K562 (cell line): ENCODE results near the gene CBX2. TPM values are rescaled to one million over a fixed set of nuclear protein-coding genes. Genes with fewer than 3 reads are reported as not detected.

Experiments used
- ARID2 ChIP-seq: fragments of 450-650 bp; IDR thresholded peaks from 2 replicates; pipeline ENCODE4 v1.6.1; 2017; ENCODE audit warnings: antibody characterized with exemption, mild to moderate bottlenecking
- ETV1 ChIP-seq: fragments of 450-650 bp; conservative IDR thresholded peaks from 2 replicates; pipeline ENCODE4 v1.6.1; 2016; ENCODE audit warnings: missing genetic modification characterization, control low read depth, low read depth, missing compliant biosample characterization
- FOXK2 ChIP-seq, 2 experiments: fragments of 450-650 bp; IDR thresholded peaks in 1 of 2; conservative IDR thresholded peaks in 1 of 2; 2 replicates each; pipeline ENCODE4 v1.6.1; 2016; ENCODE audit warnings: low read depth in 2 of 2, mild to moderate bottlenecking in 1 of 2
- HDAC1 ChIP-seq, 2 experiments: fragments of 450-650 bp; IDR thresholded peaks; 2 replicates each; pipeline ENCODE4 v1.6.1; 2016 to 2017; ENCODE audit warnings: inconsistent platforms in 1 of 2, mild to moderate bottlenecking in 1 of 2, moderate library complexity in 1 of 2
- KDM1A ChIP-seq, 2 experiments: fragments of 450-650 bp; IDR thresholded peaks; 2 replicates each; pipeline ENCODE4 v1.6.1; 2016; ENCODE audit warnings: mild to moderate bottlenecking in 2 of 2
- NFRKB ChIP-seq: fragments of 450-650 bp; IDR thresholded peaks from 2 replicates; pipeline ENCODE4 v1.6.1; 2016; ENCODE audit warnings: low read depth
- PHB2 ChIP-seq: fragments of 450-650 bp; IDR thresholded peaks from 2 replicates; pipeline ENCODE4 v1.6.1; 2017; ENCODE audit warnings: low read depth
- SIN3A ChIP-seq, 2 experiments: fragments of 150-350 bp in 1 of 2; IDR thresholded peaks; 2 replicates each; pipeline ENCODE4 v1.6.1; 2011 to 2016; ENCODE audit warnings: borderline replicate concordance in 2 of 2, low read depth in 2 of 2, low read length in 2 of 2, mild to moderate bottlenecking in 2 of 2, moderate library complexity in 2 of 2; ENCODE audit not compliant: control insufficient read depth in 1 of 2
- TAF9B ChIP-seq: fragments of 450-650 bp; IDR thresholded peaks from 2 replicates; pipeline ENCODE4 v1.6.1; 2018; ENCODE audit warnings: mild to moderate bottlenecking; ENCODE audit not compliant: partially characterized antibody
- TBP ChIP-seq: optimal IDR thresholded peaks from 2 replicates; pipeline ENCODE3; 2011; ENCODE audit warnings: low read depth, low read length, improper control_type of control experiment
- ZEB2 ChIP-seq: fragments of 450-650 bp; IDR thresholded peaks from 2 replicates; pipeline ENCODE4 v1.6.1; 2016
- ZNF140 ChIP-seq: fragments of 250-450 bp; sonication (Bioruptor Pico); IDR thresholded peaks from 2 replicates; pipeline ENCODE4 v1.8.0; 2021; ENCODE audit warnings: moderate library complexity, mild to moderate bottlenecking, inconsistent platforms
- ZNF224 ChIP-seq: sonication (generic); formaldehyde crosslinking; IDR thresholded peaks from 2 replicates; pipeline ENCODE4 v1.8.0; 2022; ENCODE audit warnings: mild to moderate bottlenecking, missing genetic modification reagents
- ZNF436 ChIP-seq: fragments of 250-450, 450-650 bp; sonication (Bioruptor Pico); formaldehyde crosslinking; IDR thresholded peaks from 2 replicates; pipeline ENCODE4 v1.7.0; 2020; ENCODE audit warnings: mild to moderate bottlenecking
- polyA plus RNA-seq, 8 experiments: library from polyadenylated mRNA; depleted of rRNA in 4 of 8; stranded (reverse) in 5 of 8; unstranded in 3 of 8; fragments of >200 nt; fragmentation: Nextera tagmentation in 2 of 8; fragmentation: Illumina TruSeq in 1 of 8; extraction: Ambion mirVana in 2 of 8; extraction: Trizol in 1 of 8; gene quantifications; 2 replicates each; pipeline versions ENCODE4 v1.2.1 to v1.2.3, GENCODE V29; 2011 to 2014; ENCODE audit warnings: inconsistent platforms in 1 of 8, missing spikeins in 1 of 8
- total RNA-seq, 7 experiments: library from RNA; depleted of rRNA in 6 of 7; stranded (reverse); fragments of >200 nt in 6 of 7; fragmentation: Illumina TruSeq in 2 of 7; extraction: Trizol in 2 of 7; gene quantifications; 2 replicates each; pipeline versions ENCODE4 v1.2.1 to v1.2.3, GENCODE V29; 2011 to 2021; ENCODE audit warnings: low replicate concordance in 1 of 7
- TF ChIP-seq, protein P1 (sequence below): IDR thresholded peaks from 2 replicates; pipeline ENCODE4 v1.6.1; 2014; ENCODE audit warnings: antibody characterized with exemption
- TF ChIP-seq, protein P2 (sequence below): sonication (generic); formaldehyde crosslinking; IDR thresholded peaks from 2 replicates; pipeline ENCODE4 v1.8.0; 2022; ENCODE audit warnings: missing genetic modification reagents, mild to moderate bottlenecking, moderate library complexity, borderline replicate concordance
- TF ChIP-seq, protein P3 (sequence below): fragments of 450-650 bp; formaldehyde crosslinking; conservative IDR thresholded peaks from 2 replicates; pipeline ENCODE4 v1.4.0; 2022; ENCODE audit warnings: mild to moderate bottlenecking, missing genetic modification characterization
- TF ChIP-seq, protein P4 (sequence below): fragments of 250-450 bp; sonication (Bioruptor Pico); IDR thresholded peaks from 2 replicates; pipeline ENCODE4 v1.9.0; 2021; ENCODE audit warnings: mild to moderate bottlenecking, inconsistent platforms
- TF ChIP-seq, protein P5 (sequence below): fragments of 250-450 bp; sonication (Bioruptor Pico); IDR thresholded peaks from 2 replicates; pipeline ENCODE4 v1.5.0; 2021
- TF ChIP-seq, protein P6 (sequence below): fragments of 450-650 bp; IDR thresholded peaks from 2 replicates; pipeline ENCODE4 v1.6.1; 2018; ENCODE audit warnings: mild to moderate bottlenecking, low read depth; ENCODE audit not compliant: partially characterized antibody

The CBX2 gene
- total and polyA plus RNA-seq, 9 of the 15 experiments (the other 6 are each of a cell fraction or from before 2014, with no cell fraction given), result 0.66 to 26.9 (median 13.9) TPM

DNA sequence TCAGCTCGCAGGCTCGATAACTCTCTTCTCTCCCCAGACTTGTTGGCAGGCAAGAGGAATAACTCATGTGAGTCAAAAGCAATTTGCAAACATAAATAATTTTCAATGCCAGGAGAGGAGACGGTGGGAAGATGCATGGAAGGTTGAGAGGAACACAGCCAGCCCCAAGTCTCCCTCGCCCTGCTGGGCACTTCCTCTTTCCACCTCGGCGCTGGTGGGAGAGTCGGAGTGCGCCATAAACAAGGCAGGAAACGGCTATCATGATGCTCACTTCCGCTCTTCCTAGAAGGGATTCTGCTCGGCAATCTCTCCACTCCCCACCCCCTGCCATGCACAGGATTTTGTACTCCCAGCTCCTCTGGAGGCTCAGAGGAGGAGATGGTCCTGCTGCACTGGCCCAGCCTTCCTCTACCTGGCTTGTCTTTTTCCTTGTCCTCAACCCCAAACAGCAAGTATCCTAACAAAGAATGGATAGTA is 48.3 kb downstream of the CBX2 start (continued):
- TF ChIP-seq, protein P1, sequence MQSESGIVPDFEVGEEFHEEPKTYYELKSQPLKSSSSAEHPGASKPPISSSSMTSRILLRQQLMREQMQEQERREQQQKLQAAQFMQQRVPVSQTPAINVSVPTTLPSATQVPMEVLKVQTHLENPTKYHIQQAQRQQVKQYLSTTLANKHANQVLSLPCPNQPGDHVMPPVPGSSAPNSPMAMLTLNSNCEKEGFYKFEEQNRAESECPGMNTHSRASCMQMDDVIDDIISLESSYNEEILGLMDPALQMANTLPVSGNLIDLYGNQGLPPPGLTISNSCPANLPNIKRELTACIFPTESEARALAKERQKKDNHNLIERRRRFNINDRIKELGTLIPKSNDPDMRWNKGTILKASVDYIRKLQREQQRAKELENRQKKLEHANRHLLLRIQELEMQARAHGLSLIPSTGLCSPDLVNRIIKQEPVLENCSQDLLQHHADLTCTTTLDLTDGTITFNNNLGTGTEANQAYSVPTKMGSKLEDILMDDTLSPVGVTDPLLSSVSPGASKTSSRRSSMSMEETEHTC, result no peak
- TF ChIP-seq TAF9B (peak; percentile 69), ZEB2 (no peak; the same call in 1 of the 2 replicates), ARID2 (no peak), TBP (peak; percentile 44), KDM1A (IDR thresholded peaks at IDR 0.05) (peak in 1 of 2 experiments; percentile 78; a peak in 2 of 4 replicates), SIN3A (IDR thresholded peaks at IDR 0.05; ENCODE audit: borderline replicate concordance in 2 of 2, control insufficient read depth in 1 of 2, low read depth in 2 of 2, low read length in 2 of 2) (0 out of 4 replicates have a peak, but pooled peaks have one; percentile 0 to 20), NFRKB (peak; percentile 91), HDAC1 (IDR thresholded peaks at IDR 0.05) (peak in 1 of 2 experiments; percentile 66; a peak in 1 of 4 replicates), FOXK2 (conservative IDR thresholded peaks at IDR 0.05 in 1 of 2, IDR thresholded peaks at IDR 0.05 in 1 of 2; ENCODE audit: low read depth in 2 of 2) (peak; percentile 95 to 96), PHB2 (no peak), ZNF224 (CRISPR knock-in tag) (no peak), ZNF140 (no peak), ETV1 (peak; percentile 97), ZNF436 (CRISPR knock-in tag) (no peak)
- TF ChIP-seq, protein P2, sequence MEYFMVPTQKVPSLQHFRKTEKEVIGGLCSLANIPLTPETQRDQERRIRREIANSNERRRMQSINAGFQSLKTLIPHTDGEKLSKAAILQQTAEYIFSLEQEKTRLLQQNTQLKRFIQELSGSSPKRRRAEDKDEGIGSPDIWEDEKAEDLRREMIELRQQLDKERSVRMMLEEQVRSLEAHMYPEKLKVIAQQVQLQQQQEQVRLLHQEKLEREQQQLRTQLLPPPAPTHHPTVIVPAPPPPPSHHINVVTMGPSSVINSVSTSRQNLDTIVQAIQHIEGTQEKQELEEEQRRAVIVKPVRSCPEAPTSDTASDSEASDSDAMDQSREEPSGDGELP (CRISPR knock-in tag), result peak; percentile 51; the same call in 1 of the 2 replicates
- TF ChIP-seq, protein P3, sequence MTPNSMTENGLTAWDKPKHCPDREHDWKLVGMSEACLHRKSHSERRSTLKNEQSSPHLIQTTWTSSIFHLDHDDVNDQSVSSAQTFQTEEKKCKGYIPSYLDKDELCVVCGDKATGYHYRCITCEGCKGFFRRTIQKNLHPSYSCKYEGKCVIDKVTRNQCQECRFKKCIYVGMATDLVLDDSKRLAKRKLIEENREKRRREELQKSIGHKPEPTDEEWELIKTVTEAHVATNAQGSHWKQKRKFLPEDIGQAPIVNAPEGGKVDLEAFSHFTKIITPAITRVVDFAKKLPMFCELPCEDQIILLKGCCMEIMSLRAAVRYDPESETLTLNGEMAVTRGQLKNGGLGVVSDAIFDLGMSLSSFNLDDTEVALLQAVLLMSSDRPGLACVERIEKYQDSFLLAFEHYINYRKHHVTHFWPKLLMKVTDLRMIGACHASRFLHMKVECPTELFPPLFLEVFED, result 0 out of 2 replicates have a peak, but pooled peaks have one; percentile 49
- TF ChIP-seq, protein P4, sequence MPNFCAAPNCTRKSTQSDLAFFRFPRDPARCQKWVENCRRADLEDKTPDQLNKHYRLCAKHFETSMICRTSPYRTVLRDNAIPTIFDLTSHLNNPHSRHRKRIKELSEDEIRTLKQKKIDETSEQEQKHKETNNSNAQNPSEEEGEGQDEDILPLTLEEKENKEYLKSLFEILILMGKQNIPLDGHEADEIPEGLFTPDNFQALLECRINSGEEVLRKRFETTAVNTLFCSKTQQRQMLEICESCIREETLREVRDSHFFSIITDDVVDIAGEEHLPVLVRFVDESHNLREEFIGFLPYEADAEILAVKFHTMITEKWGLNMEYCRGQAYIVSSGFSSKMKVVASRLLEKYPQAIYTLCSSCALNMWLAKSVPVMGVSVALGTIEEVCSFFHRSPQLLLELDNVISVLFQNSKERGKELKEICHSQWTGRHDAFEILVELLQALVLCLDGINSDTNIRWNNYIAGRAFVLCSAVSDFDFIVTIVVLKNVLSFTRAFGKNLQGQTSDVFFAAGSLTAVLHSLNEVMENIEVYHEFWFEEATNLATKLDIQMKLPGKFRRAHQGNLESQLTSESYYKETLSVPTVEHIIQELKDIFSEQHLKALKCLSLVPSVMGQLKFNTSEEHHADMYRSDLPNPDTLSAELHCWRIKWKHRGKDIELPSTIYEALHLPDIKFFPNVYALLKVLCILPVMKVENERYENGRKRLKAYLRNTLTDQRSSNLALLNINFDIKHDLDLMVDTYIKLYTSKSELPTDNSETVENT (CRISPR knock-in tag), result no peak
- TF ChIP-seq, protein P5, sequence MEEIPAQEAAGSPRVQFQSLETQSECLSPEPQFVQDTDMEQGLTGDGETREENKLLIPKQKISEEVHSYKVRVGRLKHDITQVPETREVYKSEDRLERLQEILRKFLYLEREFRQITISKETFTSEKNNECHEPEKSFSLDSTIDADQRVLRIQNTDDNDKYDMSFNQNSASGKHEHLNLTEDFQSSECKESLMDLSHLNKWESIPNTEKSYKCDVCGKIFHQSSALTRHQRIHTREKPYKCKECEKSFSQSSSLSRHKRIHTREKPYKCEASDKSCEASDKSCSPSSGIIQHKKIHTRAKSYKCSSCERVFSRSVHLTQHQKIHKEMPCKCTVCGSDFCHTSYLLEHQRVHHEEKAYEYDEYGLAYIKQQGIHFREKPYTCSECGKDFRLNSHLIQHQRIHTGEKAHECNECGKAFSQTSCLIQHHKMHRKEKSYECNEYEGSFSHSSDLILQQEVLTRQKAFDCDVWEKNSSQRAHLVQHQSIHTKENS (CRISPR knock-in tag), result no peak
- TF ChIP-seq, protein P6, sequence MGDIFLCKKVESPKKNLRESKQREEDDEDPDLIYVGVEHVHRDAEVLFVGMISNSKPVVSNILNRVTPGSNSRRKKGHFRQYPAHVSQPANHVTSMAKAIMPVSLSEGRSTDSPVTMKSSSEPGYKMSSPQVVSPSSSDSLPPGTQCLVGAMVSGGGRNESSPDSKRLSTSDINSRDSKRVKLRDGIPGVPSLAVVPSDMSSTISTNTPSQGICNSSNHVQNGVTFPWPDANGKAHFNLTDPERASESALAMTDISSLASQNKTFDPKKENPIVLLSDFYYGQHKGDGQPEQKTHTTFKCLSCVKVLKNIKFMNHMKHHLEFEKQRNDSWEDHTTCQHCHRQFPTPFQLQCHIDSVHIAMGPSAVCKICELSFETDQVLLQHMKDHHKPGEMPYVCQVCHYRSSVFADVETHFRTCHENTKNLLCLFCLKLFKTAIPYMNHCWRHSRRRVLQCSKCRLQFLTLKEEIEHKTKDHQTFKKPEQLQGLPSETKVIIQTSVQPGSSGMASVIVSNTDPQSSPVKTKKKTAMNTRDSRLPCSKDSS, result no peak
